K562 (cell line): ENCODE measurements around the gene LAMB1. TPM values are rescaled to one million over a fixed set of nuclear protein-coding genes. Genes with fewer than 3 reads are reported as not detected.

Experiments used
- ATAC-seq: fragments of 200-7000 bp; cut with Tn5 transposase; 3 replicates; pipeline ENCODE4 v1.9.1; 2020; ENCODE audit warnings: moderate library complexity
- BruUV-seq: library from RNA; stranded (reverse); fragments of 400-500 nt; replicated peaks from 2 replicates; lab custom pipeline; 2021; lab: Mats Ljungman, UMichigan
- CTCF ChIA-PET: fragments of 300-600 bp; formaldehyde crosslinking; extraction: SDS; loops from one replicate; lab custom pipeline; 2021; ENCODE audit warnings: low intra/inter-chr PET ratio; lab: Yijun Ruan, JAX
- POLR2A ChIA-PET: fragments of 300-600, 350-650 bp; sonication (Branson Sonifier 250); formaldehyde crosslinking; extraction: SDS; loops from one replicate; lab custom pipeline; 2021; ENCODE audit warnings: antibody characterized with exemption, inconsistent platforms; lab: Yijun Ruan, JAX
- DNase-seq, 4 experiments: peaks; one replicate each; pipeline versions ENCODE4 v3.0.0 to v3.0.0-alpha.2; 2011 to 2018; ENCODE audit warnings: low spot score in 3 of 4, mixed read lengths in 3 of 4; ENCODE audit errors: extremely low read depth in 1 of 4
- FAIRE-seq: peaks from 2 replicates; lab custom pipeline; 2011; peaks lifted over from hg19 to GRCh38; lab: Jason Lieb, UNC
- H2AFZ ChIP-seq: 2 replicates; pipeline ENCODE4 v1.6.0; 2011; ENCODE audit warnings: low read depth, low read length, control low read depth, inconsistent platforms
- H3K27ac ChIP-seq: fragments of 200-600 bp; 3 replicates; pipeline ENCODE4 v1.8.0; 2011; ENCODE audit warnings: low read depth, mild to moderate bottlenecking, control low read depth, inconsistent platforms, low read length, moderate library complexity, mixed read lengths; ENCODE audit errors: extremely low read depth
- H3K27me3 ChIP-seq, 2 experiments: fragments of 300-600 bp in 1 of 2; 2 replicates in 1 of 2; 3 replicates in 1 of 2; pipeline versions ENCODE4 v1.6.0 to v1.8.0; 2011; ENCODE audit warnings: inconsistent platforms in 2 of 2, low read length in 2 of 2, mild to moderate bottlenecking in 1 of 2, mixed read lengths in 1 of 2, moderate library complexity in 1 of 2; ENCODE audit not compliant: control insufficient read depth in 2 of 2, insufficient read depth in 2 of 2
- H3K36me3 ChIP-seq: fragments of 300-600 bp; 3 replicates; pipeline ENCODE4 v1.8.0; 2011; ENCODE audit warnings: mild to moderate bottlenecking, low read length, inconsistent platforms; ENCODE audit not compliant: control insufficient read depth, insufficient read depth
- H3K4me1 ChIP-seq, 2 experiments: fragments of 200-600 bp in 1 of 2; replicated peaks in 1 of 2; 2 replicates in 1 of 2; 3 replicates in 1 of 2; pipeline versions ENCODE4 v1.5.1 to v1.8.0; 2011; ENCODE audit warnings: inconsistent platforms in 2 of 2, low read length in 2 of 2, mild to moderate bottlenecking in 1 of 2, mixed read lengths in 1 of 2, moderate library complexity in 1 of 2; ENCODE audit not compliant: control insufficient read depth in 2 of 2, insufficient read depth in 2 of 2
- H3K4me2 ChIP-seq: 2 replicates; pipeline ENCODE4 v1.6.1; 2011; ENCODE audit warnings: low read length, control low read depth, inconsistent platforms, mixed read lengths; ENCODE audit not compliant: insufficient read depth
- H3K4me3 ChIP-seq: fragments of 200-600 bp; sonication (generic), shearing (Covaris generic); 2 replicates; pipeline ENCODE4 v1.5.1; 2016; ENCODE audit warnings: control low read depth, inconsistent platforms
- H3K79me2 ChIP-seq: fragments of 200-600 bp; 3 replicates; pipeline ENCODE4 v1.8.0; 2011; ENCODE audit warnings: low read length, inconsistent platforms; ENCODE audit not compliant: control insufficient read depth, insufficient read depth
- H3K9ac ChIP-seq, 2 experiments: 2 replicates each; pipeline versions ENCODE4 v1.6.0 to v1.6.1; 2011; ENCODE audit warnings: low read depth in 2 of 2, low read length in 2 of 2, control low read depth in 1 of 2, inconsistent platforms in 1 of 2, mild to moderate bottlenecking in 1 of 2, mixed read lengths in 1 of 2; ENCODE audit not compliant: insufficient read depth in 1 of 2
- H3K9me1 ChIP-seq: one replicate; pipeline ENCODE4 v1.6.0; 2011; ENCODE audit warnings: inconsistent platforms, mild to moderate bottlenecking, low read length, moderate library complexity; ENCODE audit not compliant: control insufficient read depth, insufficient read depth
- H3K9me3 ChIP-seq: replicated peaks from 2 replicates; pipeline ENCODE4 v1.5.1; 2011; ENCODE audit warnings: low read depth, low read length, inconsistent platforms; ENCODE audit not compliant: control insufficient read depth, insufficient read depth
- H4K20me1 ChIP-seq: replicated peaks from 2 replicates; pipeline ENCODE4 v1.6.1; 2011; ENCODE audit warnings: low read length, inconsistent platforms, mixed read lengths; ENCODE audit not compliant: control insufficient read depth, insufficient read depth
- ARID3A ChIP-seq: IDR thresholded peaks from 2 replicates; pipeline ENCODE4 v1.6.1; 2012; ENCODE audit warnings: low read depth, low read length, improper control_type of control experiment, borderline replicate concordance
- CBFA2T2 ChIP-seq: fragments of 450-650 bp; conservative IDR thresholded peaks from 2 replicates; pipeline ENCODE4 v1.6.1; 2017; ENCODE audit warnings: mild to moderate bottlenecking
- CBFA2T3 ChIP-seq: fragments of 450-650 bp; IDR thresholded peaks from 2 replicates; pipeline ENCODE4 v1.6.1; 2017
- CBFB ChIP-seq: sonication (generic); formaldehyde crosslinking; IDR thresholded peaks from 2 replicates; pipeline ENCODE4 v1.4.0; 2020; ENCODE audit warnings: mild to moderate bottlenecking, missing genetic modification reagents
- CCNT2 ChIP-seq: IDR thresholded peaks from 2 replicates; pipeline ENCODE4 v1.6.1; 2011; ENCODE audit warnings: borderline replicate concordance, low read depth, mild to moderate bottlenecking, moderate library complexity, mixed read lengths, low read length; ENCODE audit not compliant: insufficient read length; ENCODE audit errors: extremely low read depth
- DPF2 ChIP-seq: fragments of 450-650 bp; IDR thresholded peaks from 2 replicates; pipeline ENCODE4 v1.6.1; 2016
- ETV1 ChIP-seq: fragments of 450-650 bp; conservative IDR thresholded peaks from 2 replicates; pipeline ENCODE4 v1.6.1; 2016; ENCODE audit warnings: missing genetic modification characterization, control low read depth, low read depth, missing compliant biosample characterization
- LCOR ChIP-seq: sonication (generic); formaldehyde crosslinking; IDR thresholded peaks from 2 replicates; pipeline ENCODE4 v1.8.0; 2022; ENCODE audit warnings: mild to moderate bottlenecking, missing genetic modification reagents
- MAFF ChIP-seq: IDR thresholded peaks from 2 replicates; pipeline ENCODE4 v1.6.1; 2012; ENCODE audit warnings: low read length, improper control_type of control experiment
- MAFK ChIP-seq: IDR thresholded peaks from 2 replicates; pipeline ENCODE4 v1.6.1; 2011; ENCODE audit warnings: low read length, improper control_type of control experiment
- MEIS2 ChIP-seq: fragments of 450-650 bp; IDR thresholded peaks from 2 replicates; pipeline ENCODE4 v1.6.1; 2014; ENCODE audit warnings: mild to moderate bottlenecking; ENCODE audit not compliant: partially characterized antibody
- SMARCE1 ChIP-seq: fragments of 450-650 bp; IDR thresholded peaks from 2 replicates; pipeline ENCODE4 v1.7.1; 2016; ENCODE audit warnings: mild to moderate bottlenecking
- SOX6 ChIP-seq: fragments of 450-650 bp; IDR thresholded peaks from 2 replicates; pipeline ENCODE4 v1.6.1; 2014; ENCODE audit warnings: mild to moderate bottlenecking
- TEAD1 ChIP-seq, 2 experiments: fragments of 450-650 bp in 1 of 2; sonication (generic) in 1 of 2; formaldehyde crosslinking; IDR thresholded peaks; 2 replicates each; pipeline versions ENCODE4 v1.4.0 to v1.8.0; 2020 to 2022; ENCODE audit warnings: mild to moderate bottlenecking in 2 of 2, missing genetic modification reagents in 1 of 2
- TRIM24 ChIP-seq, 2 experiments: fragments of 450-650 bp; IDR thresholded peaks; 2 replicates each; pipeline ENCODE4 v1.6.1; 2016
- VEZF1 ChIP-seq: fragments of 200-800 bp; sonication (Bioruptor generic); IDR thresholded peaks from 2 replicates; pipeline ENCODE4 v1.6.1; 2017; ENCODE audit warnings: missing genetic modification characterization, missing compliant biosample characterization
- ZKSCAN3 ChIP-seq: fragments of 250-450 bp; sonication (Bioruptor Pico); IDR thresholded peaks from 2 replicates; pipeline ENCODE4 v1.4.0; 2020
- WGBS: fragments of 100-300 bp; shearing (Covaris generic); methylation state at CpG from one replicate; pipeline ENCODE4 v1.1.6; 2016; ENCODE audit warnings: low coverage, mixed read lengths; ENCODE audit not compliant: insufficient coverage; ENCODE audit errors: missing lambda C conversion rate; 5-methylcytosine and 5-hydroxymethylcytosine counted together
- in situ Hi-C: fragments of 300-500 bp; cut with MboI; formaldehyde crosslinking; loops from 4 replicates; pipeline ENCODE4 v1.15.0; 2018; ENCODE audit warnings: inconsistent platforms, mixed read lengths
- intact Hi-C: fragments of 100-400 bp; cut with micrococcal nuclease; formaldehyde crosslinking; loops from 2 replicates; pipeline ENCODE4 v1.14.2; 2022
- polyA plus RNA-seq, 8 experiments: library from polyadenylated mRNA; depleted of rRNA in 4 of 8; stranded (reverse) in 5 of 8; unstranded in 3 of 8; fragments of >200 nt; fragmentation: Nextera tagmentation in 2 of 8; fragmentation: Illumina TruSeq in 1 of 8; extraction: Ambion mirVana in 2 of 8; extraction: Trizol in 1 of 8; gene quantifications; 2 replicates each; pipeline versions ENCODE4 v1.2.1 to v1.2.3, GENCODE V29; 2011 to 2014; ENCODE audit warnings: inconsistent platforms in 1 of 8, missing spikeins in 1 of 8
- total RNA-seq, 7 experiments: library from RNA; depleted of rRNA in 6 of 7; stranded (reverse); fragments of >200 nt in 6 of 7; fragmentation: Illumina TruSeq in 2 of 7; extraction: Trizol in 2 of 7; gene quantifications; 2 replicates each; pipeline versions ENCODE4 v1.2.1 to v1.2.3, GENCODE V29; 2011 to 2021; ENCODE audit warnings: low replicate concordance in 1 of 7
- TF ChIP-seq, protein P1 (sequence below): fragments of 450-650 bp; IDR thresholded peaks from 2 replicates; pipeline ENCODE4 v1.6.1; 2016; ENCODE audit warnings: low read depth, mild to moderate bottlenecking, moderate library complexity
- TF ChIP-seq, protein P2 (sequence below): fragments of 250-450 bp; sonication (Bioruptor Pico); IDR thresholded peaks from 2 replicates; pipeline ENCODE4 v1.8.0; 2022; ENCODE audit warnings: moderate library complexity, mild to moderate bottlenecking, inconsistent platforms

LAMB1 gene
- total and polyA plus RNA-seq, 9 of the 15 experiments (the other 6 are each of a cell fraction or from before 2014, with no cell fraction given), result 6.0 to 17.7 (median 12.3) TPM

- Histone ChIP-seq H3K27ac (no peak overlapping the region), H3K4me3 (no peak overlapping the region), H3K9me1 (no peaks in the 10 kb centered on the region), H3K9me3 (no peaks in the 10 kb centered on the region; the same call in 1 of the 2 replicates), H4K20me1 (no peaks in the 10 kb centered on the region), H2AFZ (no peak overlapping the region), H3K9ac (no peak overlapping the region), H3K79me2 (no peaks in the 10 kb centered on the region), H3K27me3 (no peaks in the 10 kb centered on the region), H3K36me3 (peaks cover 4% of the 10 kb centered on the region; the same call in 1 of the 3 replicates), H3K4me2 (no peak overlapping the region), H3K4me1 (peaks cover 21 to 37% of the 10 kb centered on the region in 2 experiments)
- FAIRE-seq (no peak), DNase-seq (peak in 3 of 4 experiments; percentile 42 to 50 (median 43)), ATAC-seq (peak; percentile 54)
- POLR2A ChIA-PET, result interaction anchor here (0.7 to 1.3 kb wide), 3 partner anchors 14 to 21 kb away, joined by 3 read pairs; no protein-coding TSS in a partner anchor
- 2% methylated on average over 2 of the region's 2 CpGs for WGBS
- intact Hi-C loops (no loop called here), in situ Hi-C loops (no loop called here)
- no TSS peak for BruUV-seq
- CTCF ChIA-PET, result no interaction called here
- peak; percentile 70; the same call in 1 of the 2 replicates for TF ChIP-seq LCOR (CRISPR knock-in tag)
- TF ChIP-seq SOX6, result peak; percentile 15; the same call in 1 of the 2 replicates
- peak; percentile 51; the same call in 1 of the 2 replicates for TF ChIP-seq CBFA2T3
- peak; percentile 42; the same call in 1 of the 2 replicates for TF ChIP-seq VEZF1 (CRISPR knock-in tag)
- TF ChIP-seq CCNT2, result peak; percentile 31
- peak; percentile 65 for TF ChIP-seq ETV1 (tag)
- peak; percentile 26 to 30; a peak in 2 of 4 replicates for TF ChIP-seq TEAD1 (CRISPR knock-in tag; IDR thresholded peaks at IDR 0.05)
- peak; percentile 15; the same call in 1 of the 2 replicates for TF ChIP-seq MAFF
- TF ChIP-seq ZKSCAN3 (CRISPR knock-in tag), result no peak
- TF ChIP-seq MAFK, result 0 out of 2 replicates have a peak, but pooled peaks have one; percentile 28
- TF ChIP-seq SMARCE1, result peak; percentile 50; the same call in 1 of the 2 replicates
- TF ChIP-seq ARID3A, result peak; percentile 46; the same call in 1 of the 2 replicates
- TF ChIP-seq MEIS2, result peak; percentile 99
- 0 out of 2 replicates have a peak, but pooled peaks have one; percentile 65 for TF ChIP-seq CBFB (CRISPR knock-in tag)
- TF ChIP-seq, protein P1, sequence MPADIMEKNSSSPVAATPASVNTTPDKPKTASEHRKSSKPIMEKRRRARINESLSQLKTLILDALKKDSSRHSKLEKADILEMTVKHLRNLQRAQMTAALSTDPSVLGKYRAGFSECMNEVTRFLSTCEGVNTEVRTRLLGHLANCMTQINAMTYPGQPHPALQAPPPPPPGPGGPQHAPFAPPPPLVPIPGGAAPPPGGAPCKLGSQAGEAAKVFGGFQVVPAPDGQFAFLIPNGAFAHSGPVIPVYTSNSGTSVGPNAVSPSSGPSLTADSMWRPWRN, result peak; percentile 18; the same call in 1 of the 2 replicates
- TF ChIP-seq DPF2, result peak; percentile 77
- peak; percentile 25; the same call in 1 of the 2 replicates for TF ChIP-seq CBFA2T2
- TF ChIP-seq TRIM24 (IDR thresholded peaks at IDR 0.05), result 0 out of 4 replicates have a peak, but pooled peaks of 1 of the 2 experiments have one; percentile 12
- TF ChIP-seq, protein P2, sequence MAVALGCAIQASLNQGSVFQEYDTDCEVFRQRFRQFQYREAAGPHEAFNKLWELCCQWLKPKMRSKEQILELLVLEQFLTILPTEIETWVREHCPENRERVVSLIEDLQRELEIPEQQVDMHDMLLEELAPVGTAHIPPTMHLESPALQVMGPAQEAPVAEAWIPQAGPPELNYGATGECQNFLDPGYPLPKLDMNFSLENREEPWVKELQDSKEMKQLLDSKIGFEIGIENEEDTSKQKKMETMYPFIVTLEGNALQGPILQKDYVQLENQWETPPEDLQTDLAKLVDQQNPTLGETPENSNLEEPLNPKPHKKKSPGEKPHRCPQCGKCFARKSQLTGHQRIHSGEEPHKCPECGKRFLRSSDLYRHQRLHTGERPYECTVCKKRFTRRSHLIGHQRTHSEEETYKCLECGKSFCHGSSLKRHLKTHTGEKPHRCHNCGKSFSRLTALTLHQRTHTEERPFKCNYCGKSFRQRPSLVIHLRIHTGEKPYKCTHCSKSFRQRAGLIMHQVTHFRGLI (CRISPR knock-in tag), result no peak
Measured at GRCh38 chr7:107998150-107998549, 4.8 kb downstream of the LAMB1 start.
